ENCODE data around the gene SLC45A2.

SLC45A2 gene

DNA sequence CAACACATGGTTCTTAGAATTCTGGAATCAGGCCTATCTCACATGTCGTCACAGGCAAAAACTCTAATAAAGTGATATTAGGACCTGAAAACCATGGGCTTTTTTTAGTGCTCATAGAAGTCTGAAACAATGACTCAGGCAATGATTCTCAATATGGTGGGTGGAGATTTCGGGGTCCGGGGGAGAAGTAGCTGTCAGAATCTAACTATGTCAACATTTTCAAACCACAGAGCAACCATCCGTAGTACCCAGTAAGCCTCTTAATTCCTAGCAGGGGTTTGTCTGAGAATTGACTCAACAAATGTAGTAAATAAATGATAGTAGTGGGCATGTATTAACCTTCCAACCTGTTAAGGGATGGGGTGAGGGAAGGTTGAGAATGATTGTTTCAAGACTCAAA, 20.7 kb upstream of the SLC45A2 start:
- no peak for TF ChIP-seq POLR2A (IDR thresholded peaks at IDR 0.05; ENCODE audit: low read depth, low read length)
- TF ChIP-seq POLR2AphosphoS5 (IDR thresholded peaks at IDR 0.05; ENCODE audit: low read depth, low read length), result no peak
- no peak for TF ChIP-seq TAF1 (IDR thresholded peaks at IDR 0.05; ENCODE audit: borderline replicate concordance, low read depth, low read length)

GRCh38 chr5:34003941-34004340, 19.4 kb upstream of the SLC45A2 start:
- TF ChIP-seq POLR2A (IDR thresholded peaks at IDR 0.05; ENCODE audit: low read depth, low read length) (no peak), TAF1 (IDR thresholded peaks at IDR 0.05; ENCODE audit: borderline replicate concordance, low read depth, low read length) (no peak), POLR2AphosphoS5 (IDR thresholded peaks at IDR 0.05; ENCODE audit: low read depth, low read length) (no peak)
- FAIRE-seq (no peak), DNase-seq (ENCODE audit: insufficient read length) (no peak)

More for the DNA sequence above, 20.7 kb upstream of the SLC45A2 start:
- DNase-seq (ENCODE audit: insufficient read length) (no peak), FAIRE-seq (no peak)

DNA sequence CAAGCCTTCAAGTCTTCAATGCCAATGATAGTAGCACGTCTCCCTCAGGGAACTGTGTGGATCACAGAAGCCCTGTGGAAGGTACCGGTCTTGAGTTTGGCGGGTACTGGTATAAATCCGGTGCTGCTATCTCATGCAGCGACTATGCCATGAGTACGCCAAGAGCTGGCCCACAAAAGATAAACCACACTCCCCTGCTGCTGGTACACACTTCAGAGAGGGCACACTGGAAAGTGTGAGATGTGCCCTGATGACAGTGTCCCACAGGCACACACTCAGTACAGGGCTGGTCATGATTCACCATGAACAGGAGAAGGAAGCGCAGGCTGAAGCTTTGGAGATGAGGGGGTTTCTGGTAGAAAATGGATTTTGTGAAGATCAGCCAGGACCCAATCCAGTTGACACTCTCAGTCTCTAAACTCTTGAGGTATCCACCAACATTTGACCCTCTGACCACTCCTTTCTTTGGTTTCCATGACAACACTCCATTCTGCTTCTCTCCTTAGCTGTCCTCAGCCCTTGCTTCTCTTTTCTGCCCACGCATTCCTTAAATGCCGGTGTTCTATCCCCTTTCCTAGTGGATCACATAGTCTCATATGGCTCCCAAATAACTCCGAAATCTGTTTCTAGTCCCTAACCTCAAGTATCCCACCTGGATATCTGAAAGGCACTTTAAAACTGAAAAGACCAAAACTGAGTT, 18.3 kb upstream of the SLC45A2 start:
- TF ChIP-seq POLR2A (IDR thresholded peaks at IDR 0.05; ENCODE audit: low read depth, low read length) (no peak), POLR2AphosphoS5 (IDR thresholded peaks at IDR 0.05; ENCODE audit: low read depth, low read length) (no peak), TAF1 (IDR thresholded peaks at IDR 0.05; ENCODE audit: borderline replicate concordance, low read depth, low read length) (no peak)
- FAIRE-seq (no peak), DNase-seq (ENCODE audit: insufficient read length) (no peak)

DNA sequence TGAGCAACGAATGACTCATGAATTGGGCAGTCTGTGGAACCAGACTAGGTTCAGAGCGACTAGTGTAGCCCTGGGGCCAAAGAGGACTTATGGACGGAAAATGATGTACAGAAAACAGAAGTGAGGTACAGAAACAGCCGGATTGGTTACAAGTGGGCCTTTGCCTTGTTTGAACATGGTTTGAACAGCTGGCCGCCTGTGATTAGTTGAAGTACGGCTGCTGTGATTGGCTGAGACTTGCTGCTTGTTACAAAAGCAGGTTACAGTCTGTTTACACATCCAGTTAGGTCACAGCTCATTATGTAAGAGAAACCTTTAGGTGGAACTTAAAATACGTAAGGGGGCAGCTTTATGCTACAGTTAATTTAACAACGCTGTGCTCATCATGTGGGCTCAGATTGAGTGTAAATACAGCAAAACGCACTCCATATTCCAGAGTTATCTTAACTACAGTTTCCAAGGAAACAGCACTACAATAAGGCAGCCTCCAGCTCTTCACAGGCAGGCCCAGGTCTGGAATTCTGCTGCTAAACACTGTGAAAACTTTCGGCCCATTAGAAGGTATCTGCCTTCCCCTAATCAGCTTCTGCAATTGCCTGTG, 16.8 kb upstream of the SLC45A2 start:
- FAIRE-seq, result no peak
- DNase-seq (ENCODE audit: insufficient read length), result no peak
- TF ChIP-seq POLR2AphosphoS5 (IDR thresholded peaks at IDR 0.05; ENCODE audit: low read depth, low read length), result no peak

DNA sequence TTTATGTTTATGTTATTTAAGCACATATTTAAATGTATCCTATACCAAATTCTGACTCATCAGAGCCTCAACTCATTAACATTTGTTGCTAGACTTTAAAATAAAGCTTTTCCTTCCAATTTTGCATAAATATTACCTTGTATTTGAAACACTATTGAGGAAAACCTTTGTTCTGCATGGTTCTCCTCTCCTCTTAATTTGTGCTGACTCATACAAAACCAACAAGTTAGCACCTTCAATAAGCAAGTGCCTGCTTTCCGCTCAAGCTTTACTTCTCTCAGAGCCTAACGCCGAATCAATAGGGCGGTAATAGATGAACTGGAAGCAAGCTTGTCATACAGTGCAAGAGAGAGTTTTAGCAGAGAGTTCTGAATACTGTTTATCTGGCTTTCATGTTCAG, 15.5 kb upstream of the SLC45A2 start:
- DNase-seq (ENCODE audit: insufficient read length) (no peak), FAIRE-seq (no peak)
- TF ChIP-seq POLR2A (IDR thresholded peaks at IDR 0.05; ENCODE audit: low read depth, low read length) (no peak), TAF1 (IDR thresholded peaks at IDR 0.05; ENCODE audit: borderline replicate concordance, low read depth, low read length) (no peak), POLR2AphosphoS5 (IDR thresholded peaks at IDR 0.05; ENCODE audit: low read depth, low read length) (no peak)

DNA sequence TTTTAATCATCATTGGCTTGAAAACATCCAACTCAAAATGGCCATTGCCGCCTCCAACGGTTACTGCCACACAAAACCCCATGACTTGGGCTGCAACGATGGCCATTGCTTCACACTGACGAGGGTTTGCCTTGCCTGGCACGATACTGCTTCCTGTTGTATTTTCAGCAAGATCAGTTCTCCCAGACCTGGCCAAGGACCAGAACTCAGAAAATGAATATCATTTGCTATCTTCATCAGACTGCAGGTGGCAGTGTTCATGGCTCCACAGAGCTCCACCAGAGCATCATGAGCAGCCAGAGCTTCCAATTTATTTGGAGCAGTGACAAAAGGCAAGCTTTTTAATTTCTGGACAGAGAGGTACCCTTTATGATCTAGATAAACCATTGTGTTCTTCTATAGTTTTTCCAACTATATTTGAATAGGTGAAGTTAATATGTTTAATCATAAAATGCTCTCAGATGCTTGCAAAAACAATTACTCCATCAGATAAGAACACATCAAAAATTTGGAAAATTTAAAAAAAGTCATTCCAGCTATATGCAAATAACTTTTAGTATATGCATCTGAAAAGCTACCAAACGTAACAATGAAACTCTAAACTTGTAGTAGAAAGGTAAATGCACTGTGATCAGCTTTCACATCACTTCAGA, 13.0 kb upstream of the SLC45A2 start:
- DNase-seq (ENCODE audit: insufficient read length) (no peak), FAIRE-seq (peak; percentile 67)
- TF ChIP-seq POLR2A (IDR thresholded peaks at IDR 0.05; ENCODE audit: low read depth, low read length) (no peak), TAF1 (IDR thresholded peaks at IDR 0.05; ENCODE audit: borderline replicate concordance, low read depth, low read length) (no peak), POLR2AphosphoS5 (IDR thresholded peaks at IDR 0.05; ENCODE audit: low read depth, low read length) (no peak)

DNA sequence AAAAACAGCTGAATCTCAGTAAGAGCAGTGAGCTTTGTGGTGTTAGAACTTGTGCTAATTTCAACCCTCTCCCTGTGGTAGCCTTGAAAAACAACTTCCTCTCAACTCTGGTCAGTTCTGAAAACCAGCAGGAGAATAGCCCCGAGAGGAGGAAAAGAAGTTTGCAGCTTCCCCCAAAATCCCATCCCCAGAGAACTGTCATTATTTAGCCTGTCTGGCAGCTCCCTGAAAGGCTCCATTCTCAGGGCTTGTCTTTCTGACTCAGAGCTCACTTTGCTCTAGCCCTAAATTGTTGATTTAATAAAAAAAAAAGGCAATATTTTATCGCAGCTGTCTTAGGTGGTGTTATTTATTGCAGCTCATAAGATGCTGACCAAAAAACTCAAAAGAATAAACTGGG, 11.4 kb upstream of the SLC45A2 start:
- TF ChIP-seq POLR2A (IDR thresholded peaks at IDR 0.05; ENCODE audit: low read depth, low read length), result no peak
- TF ChIP-seq POLR2AphosphoS5 (IDR thresholded peaks at IDR 0.05; ENCODE audit: low read depth, low read length), result no peak
- TF ChIP-seq TAF1 (IDR thresholded peaks at IDR 0.05; ENCODE audit: borderline replicate concordance, low read depth, low read length), result no peak
- FAIRE-seq (no peak), DNase-seq (ENCODE audit: insufficient read length) (no peak)

- FAIRE-seq (no peak), DNase-seq (ENCODE audit: insufficient read length) (no peak)
- TF ChIP-seq POLR2AphosphoS5 (IDR thresholded peaks at IDR 0.05; ENCODE audit: low read depth, low read length) (no peak), TAF1 (IDR thresholded peaks at IDR 0.05; ENCODE audit: borderline replicate concordance, low read depth, low read length) (no peak), POLR2A (IDR thresholded peaks at IDR 0.05; ENCODE audit: low read depth, low read length) (no peak)
Measured at GRCh38 chr5:33994845-33995244, 10.4 kb upstream of the SLC45A2 start.

DNA sequence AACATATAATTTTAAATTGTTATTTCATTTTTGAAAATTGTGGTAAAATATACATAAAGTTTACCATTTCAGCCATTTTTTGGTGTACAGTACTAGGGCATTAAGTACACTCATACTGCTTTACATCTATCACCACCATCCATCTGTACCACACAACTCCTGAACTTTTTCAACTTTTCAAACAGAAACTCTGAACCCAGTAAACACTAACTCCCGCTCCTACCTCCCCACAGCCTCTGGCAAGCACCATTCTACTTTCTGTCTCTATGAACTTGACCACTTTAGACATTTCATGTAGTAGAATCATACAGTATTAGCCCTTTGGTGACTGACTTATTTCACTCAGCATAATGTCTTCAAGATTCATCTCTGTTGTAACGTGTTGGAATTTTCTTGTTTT, 8.4 kb upstream of the SLC45A2 start:
- DNase-seq (ENCODE audit: insufficient read length), result no peak
- FAIRE-seq, result no peak
- TF ChIP-seq POLR2A (IDR thresholded peaks at IDR 0.05; ENCODE audit: low read depth, low read length), result no peak

GRCh38 chr5:33985447-33985846, 954 bp upstream of the SLC45A2 start:
- TF ChIP-seq POLR2AphosphoS5 (IDR thresholded peaks at IDR 0.05; ENCODE audit: low read depth, low read length) (no peak), POLR2A (IDR thresholded peaks at IDR 0.05; ENCODE audit: low read depth, low read length) (no peak), TAF1 (IDR thresholded peaks at IDR 0.05; ENCODE audit: borderline replicate concordance, low read depth, low read length) (no peak)
- FAIRE-seq (no peak), DNase-seq (ENCODE audit: insufficient read length) (no peak)

GRCh38 chr5:33984178-33984577, 315 bp downstream of the SLC45A2 start:
- DNase-seq (ENCODE audit: insufficient read length), result no peak

More at GRCh38 chr5:33984178-33984577, 315 bp downstream of the SLC45A2 start:
- TF ChIP-seq POLR2A (IDR thresholded peaks at IDR 0.05; ENCODE audit: low read depth, low read length) (no peak), POLR2AphosphoS5 (IDR thresholded peaks at IDR 0.05; ENCODE audit: low read depth, low read length) (no peak), TAF1 (IDR thresholded peaks at IDR 0.05; ENCODE audit: borderline replicate concordance, low read depth, low read length) (no peak)
- no peak for FAIRE-seq

Data from GM12892 (cell line).